Stomach (tissue), 4 donors: ENCODE data around the gene ATG13.

Source experiments
- CTCF ChIP-seq, 7 experiments: fragments of 450-650 bp in 4 of 7; fragments of 200-600 bp in 3 of 7; sonication (generic) in 3 of 7; IDR thresholded peaks; one replicate each; pipeline ENCODE4 v1.5.1; 2016 to 2019; ENCODE audit warnings: antibody characterized with exemption in 7 of 7, control low read depth in 2 of 7, mild to moderate bottlenecking in 1 of 7
- EP300 ChIP-seq: sonication (generic); formaldehyde crosslinking; IDR thresholded peaks from one replicate; pipeline ENCODE4 v1.6.1; 2017; ENCODE audit warnings: antibody characterized with exemption
- POLR2A ChIP-seq, 4 donors: fragments of 450-650 bp; IDR thresholded peaks; one replicate each; pipeline ENCODE4 v1.6.1; 2016; ENCODE audit warnings: antibody characterized with exemption in 4 of 4, control low read depth in 2 of 4, mild to moderate bottlenecking in 1 of 4, moderate library complexity in 1 of 4

GRCh38 chr11:46693597-46694012 is 76.3 kb downstream of the ATG13 start:
- no peak for TF ChIP-seq CTCF (IDR thresholded peaks at IDR 0.05)
- TF ChIP-seq POLR2A (IDR thresholded peaks at IDR 0.05), result no peak
- no peak for TF ChIP-seq EP300
